ENCODE data around the gene TRIM8.

TRIM8 gene

DNA sequence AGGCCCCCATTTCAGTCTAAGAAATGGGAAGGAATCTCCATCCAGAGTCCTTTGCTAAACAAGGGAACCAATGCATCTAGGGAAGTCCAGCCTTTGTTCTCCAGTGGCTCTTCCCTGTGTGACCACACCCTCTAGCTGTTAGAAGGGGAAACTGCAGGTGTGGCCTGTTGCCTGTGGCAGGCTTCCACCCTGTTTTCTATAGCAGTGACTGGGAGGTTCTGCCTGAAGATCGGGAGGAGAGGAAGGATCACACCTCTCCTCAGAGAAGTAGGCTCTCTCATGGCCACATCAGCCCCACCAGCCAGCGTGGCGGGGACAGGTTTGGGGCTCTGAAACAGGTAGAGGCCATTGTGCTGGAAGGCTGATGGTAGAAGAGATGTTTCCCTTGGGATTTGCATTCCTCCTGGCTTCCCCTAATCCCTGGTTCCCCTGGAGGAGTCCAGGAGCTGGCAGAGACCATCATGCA, 47.7 kb upstream of the TRIM8 start:
- H3K79me2 ChIP-seq (ENCODE audit: insufficient read depth, low read length) = no peaks in the 10 kb centered on the region
- H3F3A ChIP-seq (ENCODE audit: insufficient read depth) = no peaks in the 10 kb centered on the region
- no peak overlapping the region for H3K4me3 ChIP-seq (ENCODE audit: insufficient read depth, low read length, poor library complexity, severe bottlenecking)
- no peak overlapping the region for H2AFZ ChIP-seq (ENCODE audit: low read depth, low read length, severe bottlenecking)
- H3K9me2 ChIP-seq (replicated peaks; ENCODE audit: insufficient read depth, low read length) = no peaks in the 10 kb centered on the region
- no peaks in the 10 kb centered on the region for H4K20me1 ChIP-seq (ENCODE audit: low read depth, low read length)
- no peaks in the 10 kb centered on the region for H3K27me3 ChIP-seq (ENCODE audit: low read length)
- H3K9ac ChIP-seq (ENCODE audit: low read length) = no peak overlapping the region
- no peaks in the 10 kb centered on the region for H3K36me3 ChIP-seq (ENCODE audit: low read length)
- no peak for TF ChIP-seq EZH2phosphoT487 (conservative IDR thresholded peaks at IDR 0.05; ENCODE audit: low read length)
- TF ChIP-seq, protein P1, sequence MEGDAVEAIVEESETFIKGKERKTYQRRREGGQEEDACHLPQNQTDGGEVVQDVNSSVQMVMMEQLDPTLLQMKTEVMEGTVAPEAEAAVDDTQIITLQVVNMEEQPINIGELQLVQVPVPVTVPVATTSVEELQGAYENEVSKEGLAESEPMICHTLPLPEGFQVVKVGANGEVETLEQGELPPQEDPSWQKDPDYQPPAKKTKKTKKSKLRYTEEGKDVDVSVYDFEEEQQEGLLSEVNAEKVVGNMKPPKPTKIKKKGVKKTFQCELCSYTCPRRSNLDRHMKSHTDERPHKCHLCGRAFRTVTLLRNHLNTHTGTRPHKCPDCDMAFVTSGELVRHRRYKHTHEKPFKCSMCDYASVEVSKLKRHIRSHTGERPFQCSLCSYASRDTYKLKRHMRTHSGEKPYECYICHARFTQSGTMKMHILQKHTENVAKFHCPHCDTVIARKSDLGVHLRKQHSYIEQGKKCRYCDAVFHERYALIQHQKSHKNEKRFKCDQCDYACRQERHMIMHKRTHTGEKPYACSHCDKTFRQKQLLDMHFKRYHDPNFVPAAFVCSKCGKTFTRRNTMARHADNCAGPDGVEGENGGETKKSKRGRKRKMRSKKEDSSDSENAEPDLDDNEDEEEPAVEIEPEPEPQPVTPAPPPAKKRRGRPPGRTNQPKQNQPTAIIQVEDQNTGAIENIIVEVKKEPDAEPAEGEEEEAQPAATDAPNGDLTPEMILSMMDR (IDR thresholded peaks at IDR 0.05; ENCODE audit: insufficient read depth, low read length, poor library complexity, severe bottlenecking) = peak; percentile 67
- no peaks in the 10 kb centered on the region for H3K9me3 ChIP-seq (ENCODE audit: insufficient read depth, low read length)
- no peak overlapping the region for H3K4me2 ChIP-seq (ENCODE audit: low read depth, low read length, poor library complexity, severe bottlenecking)
- no peak overlapping the region for H3K27ac ChIP-seq (ENCODE audit: low read depth, low read length)

DNA sequence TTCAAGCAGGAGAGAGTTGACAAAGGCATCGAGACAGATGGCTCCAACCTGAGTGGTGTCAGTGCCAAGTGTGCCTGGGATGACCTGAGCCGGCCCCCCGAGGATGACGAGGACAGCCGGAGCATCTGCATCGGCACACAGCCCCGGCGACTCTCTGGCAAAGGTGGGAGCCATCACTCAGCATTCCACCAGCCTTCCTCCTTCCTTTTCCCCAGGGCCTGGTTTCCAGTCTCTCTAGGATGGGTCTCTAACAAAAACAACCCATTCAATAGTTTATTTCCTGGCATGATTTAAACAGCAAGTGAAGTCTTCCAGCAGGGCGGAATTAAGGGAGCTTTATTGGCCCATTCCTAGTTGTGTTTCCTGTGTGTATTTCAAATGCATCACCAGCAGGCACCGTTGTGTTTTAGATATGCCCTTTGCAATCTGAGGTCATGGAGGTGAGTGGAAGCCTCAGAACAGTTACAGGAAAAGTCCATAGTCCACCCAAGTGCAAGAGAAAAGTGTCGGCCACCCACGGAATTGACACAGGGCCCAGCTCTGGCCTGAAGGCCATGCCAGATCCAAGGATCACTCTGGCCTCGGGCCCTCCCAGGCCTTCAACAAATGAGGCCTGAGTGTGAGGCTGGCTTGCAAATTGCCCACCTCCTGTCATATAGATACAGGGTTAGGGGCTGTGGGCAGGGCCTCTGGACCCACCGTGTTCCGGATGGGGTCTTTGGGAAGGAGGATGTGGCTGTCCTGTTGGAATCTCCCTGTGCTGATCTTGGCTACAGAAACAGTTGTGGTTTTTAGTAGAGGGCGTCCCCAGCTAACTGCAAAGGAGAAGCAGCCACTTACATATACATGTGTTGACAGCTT, 46.9 kb upstream of the TRIM8 start:
- H3K79me2 ChIP-seq (ENCODE audit: insufficient read depth, low read length) = no peaks in the 10 kb centered on the region
- H3K9me2 ChIP-seq (replicated peaks; ENCODE audit: insufficient read depth, low read length) = no peaks in the 10 kb centered on the region
- no peak for TF ChIP-seq EZH2phosphoT487 (conservative IDR thresholded peaks at IDR 0.05; ENCODE audit: low read length)
- TF ChIP-seq, protein P1 (IDR thresholded peaks at IDR 0.05; ENCODE audit: insufficient read depth, low read length, poor library complexity, severe bottlenecking) = no peak
- H3K4me3 ChIP-seq (ENCODE audit: insufficient read depth, low read length, poor library complexity, severe bottlenecking) = no peak overlapping the region
- H3K27me3 ChIP-seq (ENCODE audit: low read length) = no peaks in the 10 kb centered on the region
- no peak overlapping the region for H3K27ac ChIP-seq (ENCODE audit: low read depth, low read length)
- no peaks in the 10 kb centered on the region for H4K20me1 ChIP-seq (ENCODE audit: low read depth, low read length)
- no peak overlapping the region for H2AFZ ChIP-seq (ENCODE audit: low read depth, low read length, severe bottlenecking)
- H3F3A ChIP-seq (ENCODE audit: insufficient read depth) = no peaks in the 10 kb centered on the region
- no peak overlapping the region for H3K4me2 ChIP-seq (ENCODE audit: low read depth, low read length, poor library complexity, severe bottlenecking)
- no peak overlapping the region for H3K9ac ChIP-seq (ENCODE audit: low read length)
- no peaks in the 10 kb centered on the region for H3K36me3 ChIP-seq (ENCODE audit: low read length)
- H3K9me3 ChIP-seq (ENCODE audit: insufficient read depth, low read length) = no peaks in the 10 kb centered on the region

DNA sequence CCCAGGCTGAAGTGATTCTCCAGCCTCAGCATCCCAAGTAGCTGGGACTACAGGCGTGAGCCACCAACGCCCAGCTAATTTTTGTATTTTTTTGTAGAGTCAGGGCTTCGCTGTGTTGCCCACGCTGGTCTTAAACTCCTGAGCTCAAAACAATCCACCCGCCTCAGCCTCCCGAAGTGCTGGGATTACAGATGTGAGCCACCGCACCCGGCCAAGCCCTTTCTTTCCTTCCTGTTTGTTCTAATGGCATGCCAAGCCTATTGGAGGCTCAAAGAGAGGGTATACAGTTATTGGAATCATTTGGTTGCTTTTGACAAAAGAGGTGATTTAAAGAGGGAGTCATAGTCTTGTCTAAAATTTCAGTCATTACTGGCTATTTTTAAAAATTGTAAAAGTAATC, 46.0 kb upstream of the TRIM8 start:
- TF ChIP-seq, protein P1 (IDR thresholded peaks at IDR 0.05; ENCODE audit: insufficient read depth, low read length, poor library complexity, severe bottlenecking) = no peak
- no peak for TF ChIP-seq EZH2phosphoT487 (conservative IDR thresholded peaks at IDR 0.05; ENCODE audit: low read length)
- no peak overlapping the region for H2AFZ ChIP-seq (ENCODE audit: low read depth, low read length, severe bottlenecking)
- no peaks in the 10 kb centered on the region for H4K20me1 ChIP-seq (ENCODE audit: low read depth, low read length)
- H3K79me2 ChIP-seq (ENCODE audit: insufficient read depth, low read length) = no peaks in the 10 kb centered on the region
- H3K27ac ChIP-seq (ENCODE audit: low read depth, low read length) = no peak overlapping the region
- no peak overlapping the region for H3K4me3 ChIP-seq (ENCODE audit: insufficient read depth, low read length, poor library complexity, severe bottlenecking)
- H3K9ac ChIP-seq (ENCODE audit: low read length) = no peak overlapping the region
- no peak overlapping the region for H3K4me2 ChIP-seq (ENCODE audit: low read depth, low read length, poor library complexity, severe bottlenecking)
- no peaks in the 10 kb centered on the region for H3F3A ChIP-seq (ENCODE audit: insufficient read depth)
- no peaks in the 10 kb centered on the region for H3K27me3 ChIP-seq (ENCODE audit: low read length)
- H3K36me3 ChIP-seq (ENCODE audit: low read length) = no peaks in the 10 kb centered on the region
- no peaks in the 10 kb centered on the region for H3K9me2 ChIP-seq (replicated peaks; ENCODE audit: insufficient read depth, low read length)
- no peaks in the 10 kb centered on the region for H3K9me3 ChIP-seq (ENCODE audit: insufficient read depth, low read length)

Measured in SU-DHL-6 (cell line).